ENCODE measurements around the gene ZNF280B. TPM values are rescaled to one million over a fixed set of nuclear protein-coding genes. Genes with fewer than 3 reads are reported as not detected.

The ZNF280B gene
- total RNA-seq, 1 donor from 2014 or later: 4.0 TPM

- no peak overlapping the region for H2AFZ ChIP-seq (ENCODE audit: low read depth, low read length)
- Mint-ChIP-seq H3K9me3 (ENCODE audit: unreplicated experiment) (no peaks in the 10 kb centered on the region), H3K4me3 (ENCODE audit: unreplicated experiment) (no peak overlapping the region), H3K36me3 (ENCODE audit: low read depth, unreplicated experiment) (no peaks in the 10 kb centered on the region), H3K27me3 (ENCODE audit: low read depth, unreplicated experiment) (peaks cover 71% of the 10 kb centered on the region), H3K27ac (ENCODE audit: unreplicated experiment) (no peak overlapping the region), H3K4me1 (ENCODE audit: low read depth, unreplicated experiment) (peaks cover 2% of the 10 kb centered on the region)
- H3K27ac ChIP-seq (ENCODE audit: low read depth, low read length): no peak overlapping the region
- H3K4me1 ChIP-seq (ENCODE audit: insufficient read depth, low read length): no peaks in the 10 kb centered on the region
- no peaks in the 10 kb centered on the region for H4K20me1 ChIP-seq (ENCODE audit: insufficient read depth, low read length)
- H3K9ac ChIP-seq (ENCODE audit: low read length): no peak overlapping the region
- H3K27me3 ChIP-seq (ENCODE audit: insufficient read depth, low read length): no peaks in the 10 kb centered on the region
- no peaks in the 10 kb centered on the region for H3K36me3 ChIP-seq (ENCODE audit: insufficient read depth, low read length)
- FAIRE-seq (no peak), DNase-seq (ENCODE audit: low read depth) (no peak)
- H3K9me3 ChIP-seq (ENCODE audit: insufficient read depth, low read depth, low read length): no peaks in the 10 kb centered on the region
- no peaks in the 10 kb centered on the region for H3K79me2 ChIP-seq (ENCODE audit: insufficient read depth, low read length)
- H3K4me2 ChIP-seq (ENCODE audit: low read length): no peak overlapping the region
- H3K4me3 ChIP-seq (ENCODE audit: insufficient read depth, low read depth, low read length): no peak overlapping the region
- TF ChIP-seq, protein P1, sequence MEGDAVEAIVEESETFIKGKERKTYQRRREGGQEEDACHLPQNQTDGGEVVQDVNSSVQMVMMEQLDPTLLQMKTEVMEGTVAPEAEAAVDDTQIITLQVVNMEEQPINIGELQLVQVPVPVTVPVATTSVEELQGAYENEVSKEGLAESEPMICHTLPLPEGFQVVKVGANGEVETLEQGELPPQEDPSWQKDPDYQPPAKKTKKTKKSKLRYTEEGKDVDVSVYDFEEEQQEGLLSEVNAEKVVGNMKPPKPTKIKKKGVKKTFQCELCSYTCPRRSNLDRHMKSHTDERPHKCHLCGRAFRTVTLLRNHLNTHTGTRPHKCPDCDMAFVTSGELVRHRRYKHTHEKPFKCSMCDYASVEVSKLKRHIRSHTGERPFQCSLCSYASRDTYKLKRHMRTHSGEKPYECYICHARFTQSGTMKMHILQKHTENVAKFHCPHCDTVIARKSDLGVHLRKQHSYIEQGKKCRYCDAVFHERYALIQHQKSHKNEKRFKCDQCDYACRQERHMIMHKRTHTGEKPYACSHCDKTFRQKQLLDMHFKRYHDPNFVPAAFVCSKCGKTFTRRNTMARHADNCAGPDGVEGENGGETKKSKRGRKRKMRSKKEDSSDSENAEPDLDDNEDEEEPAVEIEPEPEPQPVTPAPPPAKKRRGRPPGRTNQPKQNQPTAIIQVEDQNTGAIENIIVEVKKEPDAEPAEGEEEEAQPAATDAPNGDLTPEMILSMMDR (IDR thresholded peaks at IDR 0.05; ENCODE audit: insufficient read depth, low read depth, low read length): no peak
- no peak for TF ChIP-seq EZH2 (IDR thresholded peaks at IDR 0.05; ENCODE audit: insufficient read depth, low read length)
Observed at GRCh38 chr22:22550789-22551434, 42.4 kb upstream of the ZNF280B start.

DNA sequence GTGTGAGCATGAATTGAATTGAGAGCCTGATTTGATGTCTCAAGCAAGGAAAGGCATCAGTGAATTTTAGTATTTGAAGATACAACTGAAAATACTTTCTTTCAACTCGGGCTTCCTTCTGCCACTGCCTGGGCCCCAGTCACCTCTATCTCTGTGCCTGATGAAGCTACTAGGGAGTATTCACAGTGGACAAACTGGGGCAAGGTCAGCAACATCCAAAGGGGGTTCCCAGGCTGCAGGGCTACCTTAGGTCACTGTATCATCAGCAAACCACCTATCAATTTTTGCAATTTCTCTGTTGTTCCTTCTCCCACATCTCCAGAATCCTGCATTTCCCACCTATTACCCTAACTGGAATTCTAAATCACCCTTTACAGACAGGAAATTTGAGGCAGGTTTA lies 40.4 kb upstream of the ZNF280B start:
- Histone ChIP-seq H3K4me3 (ENCODE audit: insufficient read depth, low read depth, low read length) (no peak overlapping the region), H3K36me3 (ENCODE audit: insufficient read depth, low read length) (no peaks in the 10 kb centered on the region), H3K79me2 (ENCODE audit: insufficient read depth, low read length) (no peaks in the 10 kb centered on the region), H3K4me2 (ENCODE audit: low read length) (no peak overlapping the region), H4K20me1 (ENCODE audit: insufficient read depth, low read length) (no peaks in the 10 kb centered on the region), H3K9ac (ENCODE audit: low read length) (no peak overlapping the region), H2AFZ (ENCODE audit: low read depth, low read length) (no peak overlapping the region), H3K27ac (ENCODE audit: low read depth, low read length) (no peak overlapping the region), H3K4me1 (ENCODE audit: insufficient read depth, low read length) (no peaks in the 10 kb centered on the region), H3K9me3 (ENCODE audit: insufficient read depth, low read depth, low read length) (no peaks in the 10 kb centered on the region), H3K27me3 (ENCODE audit: insufficient read depth, low read length) (no peaks in the 10 kb centered on the region)
- no peak overlapping the region for H3K4me3 Mint-ChIP-seq (ENCODE audit: unreplicated experiment)
- no peak for FAIRE-seq
- H3K36me3 Mint-ChIP-seq (ENCODE audit: low read depth, unreplicated experiment): no peaks in the 10 kb centered on the region
- H3K4me1 Mint-ChIP-seq (ENCODE audit: low read depth, unreplicated experiment): peaks cover 2% of the 10 kb centered on the region
- H3K27ac Mint-ChIP-seq (ENCODE audit: unreplicated experiment): no peak overlapping the region
- no peaks in the 10 kb centered on the region for H3K9me3 Mint-ChIP-seq (ENCODE audit: unreplicated experiment)
- no peak for DNase-seq (ENCODE audit: low read depth)
- peaks cover 64% of the 10 kb centered on the region for H3K27me3 Mint-ChIP-seq (ENCODE audit: low read depth, unreplicated experiment)
- TF ChIP-seq, protein P1 (IDR thresholded peaks at IDR 0.05; ENCODE audit: insufficient read depth, low read depth, low read length): no peak
- TF ChIP-seq EZH2 (IDR thresholded peaks at IDR 0.05; ENCODE audit: insufficient read depth, low read length): no peak

DNA sequence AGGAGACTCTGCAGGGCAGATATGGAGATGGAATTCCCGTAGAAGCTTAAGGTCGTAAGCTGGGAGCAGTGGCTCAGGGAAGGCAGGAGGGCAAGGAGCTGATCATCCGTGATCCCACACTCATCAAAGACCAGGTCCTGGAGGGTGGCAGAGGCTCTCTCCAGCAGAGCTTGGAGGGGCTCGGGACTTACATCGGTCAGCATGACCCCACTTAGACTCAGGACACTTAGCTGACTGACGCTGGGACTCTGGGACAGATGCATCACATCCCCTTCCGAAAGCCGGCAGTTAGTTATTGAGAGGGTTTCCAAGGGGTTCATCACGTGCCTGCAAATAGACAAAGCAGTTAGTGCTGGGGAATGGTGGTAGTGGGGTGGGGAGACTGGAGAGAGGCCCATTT lies 39.8 kb upstream of the ZNF280B start:
- Mint-ChIP-seq H3K4me1 (ENCODE audit: low read depth, unreplicated experiment) (peaks cover 1% of the 10 kb centered on the region), H3K36me3 (ENCODE audit: low read depth, unreplicated experiment) (no peaks in the 10 kb centered on the region), H3K4me3 (ENCODE audit: unreplicated experiment) (no peak overlapping the region), H3K27me3 (ENCODE audit: low read depth, unreplicated experiment) (peaks cover 62% of the 10 kb centered on the region), H3K27ac (ENCODE audit: unreplicated experiment) (no peak overlapping the region), H3K9me3 (ENCODE audit: unreplicated experiment) (no peaks in the 10 kb centered on the region)
- Histone ChIP-seq H3K4me2 (ENCODE audit: low read length) (no peak overlapping the region), H3K9me3 (ENCODE audit: insufficient read depth, low read depth, low read length) (no peaks in the 10 kb centered on the region), H3K4me3 (ENCODE audit: insufficient read depth, low read depth, low read length) (no peak overlapping the region), H3K9ac (ENCODE audit: low read length) (no peak overlapping the region), H2AFZ (ENCODE audit: low read depth, low read length) (no peak overlapping the region), H3K4me1 (ENCODE audit: insufficient read depth, low read length) (no peaks in the 10 kb centered on the region), H3K27me3 (ENCODE audit: insufficient read depth, low read length) (no peaks in the 10 kb centered on the region), H3K79me2 (ENCODE audit: insufficient read depth, low read length) (no peaks in the 10 kb centered on the region), H3K27ac (ENCODE audit: low read depth, low read length) (no peak overlapping the region), H4K20me1 (ENCODE audit: insufficient read depth, low read length) (no peaks in the 10 kb centered on the region), H3K36me3 (ENCODE audit: insufficient read depth, low read length) (no peaks in the 10 kb centered on the region)
- no peak for FAIRE-seq
- no peak for DNase-seq (ENCODE audit: low read depth)
- TF ChIP-seq, protein P1 (IDR thresholded peaks at IDR 0.05; ENCODE audit: insufficient read depth, low read depth, low read length): no peak
- TF ChIP-seq EZH2 (IDR thresholded peaks at IDR 0.05; ENCODE audit: insufficient read depth, low read length): no peak

Measured in astrocyte (in vitro differentiated cells and primary cell).